ENCODE data around the gene USP53. TPM values are rescaled to one million over a fixed set of nuclear protein-coding genes. Genes with fewer than 3 reads are reported as not detected.
A peak's percentile ranks its signal among the peaks of the same experiment; 100 is the strongest.
"Not testable (repeated sequence)": the region's sequence is repeated elsewhere in the genome, so short reads cannot be mapped to it uniquely, and the experiment has no call there.

USP53 gene
- 14.1 TPM for polyA plus RNA-seq (2013, experiment 1 of 2; ENCODE audit: insufficient read length)
- 26.3 TPM for polyA plus RNA-seq (2013, experiment 2 of 2; ENCODE audit: insufficient read length)

GRCh38 chr4:119212234-119212963 is at the start of gene USP53:
Gene USP53 (plus strand): TSS chr4:119212713. CDS start chr4:119239760, 27,047 bp downstream.
- DNase-seq: peak; percentile 98

GRCh38 chr4:119165767-119166166 is 46.7 kb upstream of the USP53 start:
- DNase-seq: no peak

- DNase-seq: no peak
Measured at GRCh38 chr4:119170195-119170594, 42.3 kb upstream of the USP53 start.

GRCh38 chr4:119172223-119172622 is 40.3 kb upstream of the USP53 start:
- DNase-seq: peak; percentile 16

- not testable (repeated sequence) for DNase-seq
Measured at GRCh38 chr4:119173729-119174361, 38.7 kb upstream of the USP53 start.

GRCh38 chr4:119179011-119179410 is 33.5 kb upstream of the USP53 start:
- DNase-seq: no peak

- DNase-seq: no peak
Measured at GRCh38 chr4:119184128-119184527, 28.4 kb upstream of the USP53 start.

GRCh38 chr4:119189638-119190037 is 22.9 kb upstream of the USP53 start:
- DNase-seq: no peak

- no peak for DNase-seq
Measured at GRCh38 chr4:119190354-119190753, 22.2 kb upstream of the USP53 start.

- DNase-seq: no peak
Measured at GRCh38 chr4:119191505-119191904, 21.0 kb upstream of the USP53 start.

- no peak for DNase-seq
Measured at GRCh38 chr4:119197772-119198212, 14.7 kb upstream of the USP53 start.

GRCh38 chr4:119204916-119205315 is 7.6 kb upstream of the USP53 start:
- DNase-seq: no peak

- DNase-seq: no peak
Measured at GRCh38 chr4:119205690-119206089, 6.8 kb upstream of the USP53 start.

- DNase-seq: no peak
Measured at GRCh38 chr4:119206178-119206577, 6.3 kb upstream of the USP53 start.

GRCh38 chr4:119207051-119207450 is 5.5 kb upstream of the USP53 start:
- peak; percentile 74 for DNase-seq

- DNase-seq: peak; percentile 98
Measured at GRCh38 chr4:119209077-119209476, 3.4 kb upstream of the USP53 start.

- DNase-seq: no peak
Measured at GRCh38 chr4:119209586-119209985, 2.9 kb upstream of the USP53 start.

GRCh38 chr4:119210775-119211174 is 1.7 kb upstream of the USP53 start:
- DNase-seq: peak; percentile 43

- DNase-seq: no peak
Measured at GRCh38 chr4:119211867-119212233, 663 bp upstream of the USP53 start.

- peak; percentile 97 for DNase-seq
Measured at GRCh38 chr4:119212964-119213606, 572 bp downstream of the USP53 start.

GRCh38 chr4:119218093-119218492 is 5.6 kb downstream of the USP53 start:
- DNase-seq: no peak

- no peak for DNase-seq
Measured at GRCh38 chr4:119221412-119221811, 8.9 kb downstream of the USP53 start.

GRCh38 chr4:119227690-119228089 is 15.2 kb downstream of the USP53 start:
- peak; percentile 31 for DNase-seq

GRCh38 chr4:119228406-119228805 is 15.9 kb downstream of the USP53 start:
- DNase-seq: no peak
